ENCODE results near the gene UBAC2. TPM values are rescaled to one million over a fixed set of nuclear protein-coding genes. Genes with fewer than 3 reads are reported as not detected.

UBAC2 gene
- total and polyA plus RNA-seq, 2 of the 8 experiments (the other 6 are each of a cell fraction or from before 2014, with no cell fraction given): 75.9 to 76.9 TPM

- CTCF ChIA-PET (ENCODE audit: partially characterized antibody): interaction anchor here (0.7 to 2.2 kb wide), 8 partner anchors 8 to 174 kb away, joined by 3 to 9 read pairs (median 4); no protein-coding TSS in a partner anchor
- FAIRE-seq: no peak
- no peaks in the 10 kb centered on the region for H3K4me1 ChIP-seq (replicated peaks in 1 of 4; ENCODE audit: control insufficient read depth in 3 of 4, insufficient read depth in 4 of 4, low read length in 3 of 4)
- TF ChIP-seq RFX5 (IDR thresholded peaks at IDR 0.05; ENCODE audit: borderline replicate concordance, low read depth, low read length) (no peak), NRF1 (IDR thresholded peaks at IDR 0.05; ENCODE audit: low read depth, low read length) (no peak), TAF7 (optimal IDR thresholded peaks at IDR 0.05; ENCODE audit: borderline replicate concordance, low read depth, low read length) (no peak), GTF2F1 (IDR thresholded peaks at IDR 0.05; ENCODE audit: borderline replicate concordance, low read depth, low read length) (no peak), EGR1 (IDR thresholded peaks at IDR 0.05; ENCODE audit: borderline replicate concordance, low read depth, low read length) (no peak), SP4 (IDR thresholded peaks at IDR 0.05; ENCODE audit: low read length) (no peak), BACH1 (IDR thresholded peaks at IDR 0.05; ENCODE audit: low read length) (no peak), MAX (IDR thresholded peaks at IDR 0.05) (no peak), BRCA1 (IDR thresholded peaks at IDR 0.05; ENCODE audit: low read depth, low read length) (no peak), EP300 (IDR thresholded peaks at IDR 0.05; ENCODE audit: borderline replicate concordance in 1 of 2, low read depth in 2 of 2, low read length in 2 of 2) (no peak), ZNF274 (IDR thresholded peaks at IDR 0.05; ENCODE audit: borderline replicate concordance, extremely low read depth, low read length) (no peak), PHF8 (conservative IDR thresholded peaks at IDR 0.05; ENCODE audit: low read depth, low read length) (no peak), CHD1 (IDR thresholded peaks at IDR 0.05; ENCODE audit: low read depth, low read length) (no peak), CBX8 (IDR thresholded peaks at IDR 0.05; ENCODE audit: borderline replicate concordance, low read depth, low read length) (no peak), YY1 (IDR thresholded peaks at IDR 0.05; ENCODE audit: low read depth, low read length) (no peak)
Observed at GRCh38 chr13:99193152-99193551, 7.5 kb upstream of the UBAC2 start.

More at GRCh38 chr13:99193152-99193551, 7.5 kb upstream of the UBAC2 start:
- Histone ChIP-seq H2BK5ac (ENCODE audit: low read depth, low read length) (no peak overlapping the region), H4K5ac (ENCODE audit: insufficient read length, low read depth, low read length) (no peak overlapping the region), H3K56ac (replicated peaks; ENCODE audit: insufficient read length, low read depth, low read length) (no peak overlapping the region), H4K91ac (replicated peaks; ENCODE audit: insufficient read length, low read length) (no peak overlapping the region), H4K8ac (ENCODE audit: extremely low read depth, insufficient read depth, low read length) (no peak overlapping the region), H3K27me3 (replicated peaks in 1 of 4; ENCODE audit: control insufficient read depth in 3 of 4, extremely low read depth in 1 of 4, insufficient read depth in 3 of 4, low read length in 3 of 4) (no peaks in the 10 kb centered on the region; a peak in 1 of 7 replicates), H3K79me2 (ENCODE audit: control insufficient read depth in 1 of 2, insufficient read depth in 2 of 2, low read length in 2 of 2) (no peaks in the 10 kb centered on the region), H2BK12ac (ENCODE audit: low read depth, low read length) (no peak overlapping the region), H3K4ac (replicated peaks; ENCODE audit: insufficient read length, low read depth, low read length) (no peak overlapping the region), H2BK15ac (ENCODE audit: low read length) (no peak overlapping the region), H4K20me1 (replicated peaks in 1 of 2; ENCODE audit: control insufficient read depth in 1 of 2, insufficient read depth in 2 of 2, low read length in 2 of 2) (peaks cover 0 to 2% of the 10 kb centered on the region in 2 experiments), H3K23ac (ENCODE audit: insufficient read length) (no peak overlapping the region), H3K9ac (replicated peaks in 1 of 4; ENCODE audit: extremely low read depth in 1 of 4, low read depth in 3 of 4, low read length in 3 of 4) (no peak overlapping the region), H3K27ac (ENCODE audit: low read depth, low read length) (no peak overlapping the region), H2AK5ac (ENCODE audit: low read depth, low read length) (no peak overlapping the region), H2AFZ (ENCODE audit: low read length) (no peak overlapping the region), H3K9me3 (ENCODE audit: insufficient read depth in 2 of 2, low read depth in 1 of 2, low read length in 1 of 2) (no peaks in the 10 kb centered on the region), H3K4me3 (ENCODE audit: extremely low read depth in 1 of 4, insufficient read depth in 2 of 4, low read depth in 3 of 4, low read length in 4 of 4) (no peak overlapping the region), H3K36me3 (ENCODE audit: control insufficient read depth in 2 of 4, insufficient read depth in 4 of 4, low read length in 3 of 4) (no peaks in the 10 kb centered on the region), H3K23me2 (ENCODE audit: low read depth, low read length) (no peaks in the 10 kb centered on the region), H3K14ac (ENCODE audit: insufficient read length) (no peak overlapping the region), H3K79me1 (ENCODE audit: low read depth, low read length) (no peaks in the 10 kb centered on the region), H2BK20ac (ENCODE audit: low read length) (no peak overlapping the region), H3K18ac (ENCODE audit: extremely low read depth, low read length) (no peak overlapping the region), H2BK120ac (replicated peaks; ENCODE audit: low read depth, low read length) (no peak overlapping the region), H3K4me2 (ENCODE audit: insufficient read depth in 1 of 2, low read depth in 2 of 2, low read length in 2 of 2) (no peak overlapping the region)
- POLR2A ChIA-PET (ENCODE audit: partially characterized antibody): interaction anchor here (0.6 to 1.5 kb wide), 2 partner anchors 9 to 1166 kb away, joined by 3 to 4 read pairs; no protein-coding TSS in a partner anchor
- WGBS, 2 experiments (ENCODE audit: extremely low coverage in 1 of 2, insufficient coverage in 1 of 2, insufficient read length in 1 of 2, insufficient replicate concordance in 2 of 2, low coverage in 1 of 2, low lambda C conversion rate in 2 of 2, missing lambda C conversion rate in 1 of 2): 84% methylated on average over 4 of the region's 4 CpGs; no CpG with 5 or more reads in 1 of the 2 experiments
- DNase-seq (ENCODE audit: low read depth in 1 of 2, low spot score in 2 of 2): no peak
